Hepatocyte (in vitro differentiated cells): ENCODE data around the gene DCST1.

Source experiments
- CTCF ChIP-seq: fragments of 200-600 bp; sonication (generic); IDR thresholded peaks from 2 replicates; pipeline ENCODE4 v1.5.1; 2016; ENCODE audit warnings: antibody characterized with exemption, mild to moderate bottlenecking; ENCODE audit not compliant: poor library complexity
- EZH2 ChIP-seq: fragments of 200-600 bp; sonication (generic); IDR thresholded peaks from 2 replicates; pipeline ENCODE4 v1.6.1; 2016; ENCODE audit warnings: antibody characterized with exemption, mild to moderate bottlenecking, borderline replicate concordance
- EZH2phosphoT487 ChIP-seq: fragments of 200-600 bp; sonication (generic); IDR thresholded peaks from one replicate; pipeline ENCODE4 v1.6.1; 2018; ENCODE audit warnings: antibody characterized with exemption, mild to moderate bottlenecking, low read depth, moderate library complexity; ENCODE audit not compliant: unreplicated experiment, severe bottlenecking

GRCh38 chr1:155086856-155087535 is 53.4 kb downstream of the DCST1 start:
- TF ChIP-seq EZH2phosphoT487 (no peak), CTCF (no peak), EZH2 (no peak)
